Activated T-helper 2 cell treated with anti-CD3 and anti-CD28 coated beads, Interferon-gamma antibody, Interleukin-2, Interleukin-4, amounts not matched to agents 10 μg/mL and 5 μg/mL and 100 μg/mL, durations not matched to agents 14 hours and 24 hours and 36 hours (primary cell): ENCODE measurements around the gene FOXC1. TPM values are rescaled to one million over a fixed set of nuclear protein-coding genes. Genes with fewer than 3 reads are reported as not detected.
A peak's percentile ranks its signal among the peaks of the same experiment; 100 is the strongest.

ENCODE experiments used
- DNase-seq: peaks from one replicate; pipeline ENCODE4 v3.0.0; 2021; ENCODE audit warnings: low spot score
- H3K27ac Mint-ChIP-seq: one replicate; pipeline ENCODE4 v1.8.0; 2021; ENCODE audit warnings: mixed read lengths
- H3K27me3 Mint-ChIP-seq: one replicate; pipeline ENCODE4 v1.8.0; 2021; ENCODE audit warnings: low read depth, mixed read lengths
- H3K36me3 Mint-ChIP-seq: one replicate; pipeline ENCODE4 v1.8.0; 2021; ENCODE audit warnings: low read depth, mixed read lengths
- H3K4me1 Mint-ChIP-seq: one replicate; pipeline ENCODE4 v1.8.0; 2021; ENCODE audit warnings: low read depth, mixed read lengths
- H3K4me3 Mint-ChIP-seq: one replicate; pipeline ENCODE4 v1.8.0; 2021; ENCODE audit warnings: low read depth, mild to moderate bottlenecking, moderate library complexity, mixed read lengths
- H3K9me3 Mint-ChIP-seq: one replicate; pipeline ENCODE4 v1.8.0; 2021; ENCODE audit warnings: mixed read lengths
- intact Hi-C: fragments of 100-400 bp; cut with micrococcal nuclease; formaldehyde crosslinking; loops from one replicate; pipeline ENCODE4 v1.15.1; 2023
- total RNA-seq: library from RNA; stranded (reverse); gene quantifications from 2 replicates; pipeline ENCODE4 v1.2.3, GENCODE V29; 2022

The FOXC1 gene
- total RNA-seq, 1 donor from 2014 or later: 0.07 TPM

GRCh38 chr6:1587977-1588376, 21.7 kb upstream of the FOXC1 start:
- Mint-ChIP-seq H3K9me3 (no peaks in the 10 kb centered on the region), H3K4me3 (no peak overlapping the region), H3K4me1 (no peaks in the 10 kb centered on the region), H3K27me3 (peaks cover 14% of the 10 kb centered on the region), H3K27ac (no peak overlapping the region), H3K36me3 (no peaks in the 10 kb centered on the region)
- no peak for DNase-seq
- intact Hi-C loops: no loop called here

- no peak overlapping the region for H3K27ac Mint-ChIP-seq
- no peaks in the 10 kb centered on the region for H3K36me3 Mint-ChIP-seq
- H3K4me1 Mint-ChIP-seq: no peaks in the 10 kb centered on the region
- H3K4me3 Mint-ChIP-seq: no peak overlapping the region
- no peak for DNase-seq
- intact Hi-C loops: no loop called here
- H3K27me3 Mint-ChIP-seq: peaks cover 14% of the 10 kb centered on the region
- no peaks in the 10 kb centered on the region for H3K9me3 Mint-ChIP-seq
These were observed 20.5 kb upstream of the FOXC1 start for GRCh38 chr6:1589208-1589607.

- H3K27me3 Mint-ChIP-seq: peaks cover 14% of the 10 kb centered on the region
- H3K4me3 Mint-ChIP-seq: no peak overlapping the region
- H3K36me3 Mint-ChIP-seq: no peaks in the 10 kb centered on the region
- no peaks in the 10 kb centered on the region for H3K4me1 Mint-ChIP-seq
- H3K27ac Mint-ChIP-seq: no peak overlapping the region
- H3K9me3 Mint-ChIP-seq: no peaks in the 10 kb centered on the region
- intact Hi-C loops: no loop called here
- DNase-seq: no peak
These were observed 19.1 kb upstream of the FOXC1 start for GRCh38 chr6:1590580-1590979.

GRCh38 chr6:1591243-1591642, 18.5 kb upstream of the FOXC1 start:
- Mint-ChIP-seq H3K4me3 (no peak overlapping the region), H3K9me3 (no peaks in the 10 kb centered on the region), H3K4me1 (no peaks in the 10 kb centered on the region), H3K27ac (no peak overlapping the region), H3K27me3 (peaks cover 19% of the 10 kb centered on the region), H3K36me3 (no peaks in the 10 kb centered on the region)
- intact Hi-C loops: no loop called here
- no peak for DNase-seq

GRCh38 chr6:1591926-1592325, 17.8 kb upstream of the FOXC1 start:
- Mint-ChIP-seq H3K27me3 (peaks cover 25% of the 10 kb centered on the region), H3K27ac (no peak overlapping the region), H3K36me3 (no peaks in the 10 kb centered on the region), H3K4me1 (no peaks in the 10 kb centered on the region), H3K9me3 (no peaks in the 10 kb centered on the region), H3K4me3 (no peak overlapping the region)
- intact Hi-C loops: no loop called here
- no peak for DNase-seq

GRCh38 chr6:1592852-1593251, 16.9 kb upstream of the FOXC1 start:
- Mint-ChIP-seq H3K4me1 (no peaks in the 10 kb centered on the region), H3K4me3 (no peak overlapping the region), H3K9me3 (no peaks in the 10 kb centered on the region), H3K27me3 (peaks cover 31% of the 10 kb centered on the region), H3K27ac (no peak overlapping the region), H3K36me3 (no peaks in the 10 kb centered on the region)
- intact Hi-C loops: no loop called here
- DNase-seq: no peak

GRCh38 chr6:1593286-1593957, 16.3 kb upstream of the FOXC1 start:
- Mint-ChIP-seq H3K4me1 (no peaks in the 10 kb centered on the region), H3K36me3 (no peaks in the 10 kb centered on the region), H3K4me3 (no peak overlapping the region), H3K9me3 (no peaks in the 10 kb centered on the region), H3K27ac (no peak overlapping the region), H3K27me3 (peaks cover 37% of the 10 kb centered on the region)
- no peak for DNase-seq
- intact Hi-C loops: no loop called here

GRCh38 chr6:1593958-1594314, 15.8 kb upstream of the FOXC1 start:
- DNase-seq: no peak
- Mint-ChIP-seq H3K4me3 (no peak overlapping the region), H3K27me3 (peaks cover 40% of the 10 kb centered on the region), H3K4me1 (no peaks in the 10 kb centered on the region), H3K9me3 (no peaks in the 10 kb centered on the region), H3K36me3 (no peaks in the 10 kb centered on the region), H3K27ac (no peak overlapping the region)
- intact Hi-C loops: no loop called here

GRCh38 chr6:1594445-1595200, 15.1 kb upstream of the FOXC1 start:
- no peaks in the 10 kb centered on the region for H3K4me1 Mint-ChIP-seq
- peaks cover 41% of the 10 kb centered on the region for H3K27me3 Mint-ChIP-seq
- no peak overlapping the region for H3K27ac Mint-ChIP-seq
- H3K9me3 Mint-ChIP-seq: no peaks in the 10 kb centered on the region
- DNase-seq: no peak
- no peak overlapping the region for H3K4me3 Mint-ChIP-seq
- H3K36me3 Mint-ChIP-seq: no peaks in the 10 kb centered on the region
- intact Hi-C loops: no loop called here

- Mint-ChIP-seq H3K36me3 (no peaks in the 10 kb centered on the region), H3K9me3 (no peaks in the 10 kb centered on the region), H3K27ac (no peak overlapping the region), H3K27me3 (peaks cover 47% of the 10 kb centered on the region), H3K4me1 (no peaks in the 10 kb centered on the region), H3K4me3 (no peak overlapping the region)
- DNase-seq: no peak
- intact Hi-C loops: loop anchor here (1.0 to 2.0 kb wide), 4 partner anchors 601 to 1039 kb away; no protein-coding TSS in a partner anchor
These were observed 14.2 kb upstream of the FOXC1 start for GRCh38 chr6:1595271-1596087.

GRCh38 chr6:1596088-1596852, 13.4 kb upstream of the FOXC1 start:
- Mint-ChIP-seq H3K4me1 (no peaks in the 10 kb centered on the region), H3K27ac (no peak overlapping the region), H3K9me3 (no peaks in the 10 kb centered on the region), H3K36me3 (no peaks in the 10 kb centered on the region), H3K4me3 (no peak overlapping the region), H3K27me3 (peaks cover 55% of the 10 kb centered on the region)
- DNase-seq: peak; percentile 42
- intact Hi-C loops: loop anchor here (1.0 to 2.0 kb wide), 4 partner anchors 601 to 1038 kb away; no protein-coding TSS in a partner anchor

- H3K36me3 Mint-ChIP-seq: no peaks in the 10 kb centered on the region
- H3K4me1 Mint-ChIP-seq: no peaks in the 10 kb centered on the region
- peaks cover 60% of the 10 kb centered on the region for H3K27me3 Mint-ChIP-seq
- DNase-seq: no peak
- H3K27ac Mint-ChIP-seq: no peak overlapping the region
- no peaks in the 10 kb centered on the region for H3K9me3 Mint-ChIP-seq
- intact Hi-C loops: loop anchor here (2.0 kb wide), 3 partner anchors 600 to 852 kb away; no protein-coding TSS in a partner anchor
- no peak overlapping the region for H3K4me3 Mint-ChIP-seq
These were observed 12.5 kb upstream of the FOXC1 start for GRCh38 chr6:1597121-1597744.
